PC-9 (cell line): ENCODE measurements around the gene FOXC1. TPM values are rescaled to one million over a fixed set of nuclear protein-coding genes. Genes with fewer than 3 reads are reported as not detected.

Experiments
- BruUV-seq: library from RNA; stranded (reverse); fragments of 400-500 nt; replicated peaks from 2 replicates; lab custom pipeline; 2021; lab: Mats Ljungman, UMichigan
- CTCF ChIA-PET: fragments of 300-600 bp; sonication (Branson Sonifier 250); formaldehyde crosslinking; loops from one replicate; lab custom pipeline; 2022; ENCODE audit warnings: antibody characterized with exemption; lab: Charles Lee
- POLR2A ChIA-PET: fragments of 300-600 bp; sonication (Branson Sonifier 250); formaldehyde crosslinking; loops from one replicate; lab custom pipeline; 2022; ENCODE audit warnings: antibody characterized with exemption; ENCODE audit not compliant: unreplicated experiment; lab: Charles Lee
- DNase-seq, 2 experiments: peaks; one replicate each; pipeline versions ENCODE4 v3.0.0 to v3.0.0-alpha.2; 2015 to 2022; ENCODE audit warnings: mixed read lengths in 1 of 2
- H2AFZ ChIP-seq: fragments of 200-600 bp; sonication (generic); 2 replicates; pipeline ENCODE4 v1.8.1; 2017; ENCODE audit warnings: antibody characterized with exemption
- H3F3A ChIP-seq: fragments of 200-600 bp; sonication (generic); 2 replicates; pipeline ENCODE4 v1.8.1; 2017; ENCODE audit warnings: antibody characterized with exemption, mild to moderate bottlenecking, low read depth; ENCODE audit not compliant: insufficient read depth
- H3K27ac ChIP-seq: fragments of 200-600 bp; sonication (generic); 2 replicates; pipeline ENCODE4 v1.6.1; 2016; ENCODE audit warnings: mixed run types
- H3K27me3 ChIP-seq: fragments of 200-600 bp; sonication (generic); 2 replicates; pipeline ENCODE4 v1.6.1; 2016; ENCODE audit warnings: low read depth, mixed run types; ENCODE audit not compliant: insufficient read depth
- H3K36me3 ChIP-seq: fragments of 200-600 bp; sonication (generic); 2 replicates; pipeline ENCODE4 v1.6.1; 2016; ENCODE audit warnings: low read depth, mixed run types
- H3K4me1 ChIP-seq: fragments of 200-600 bp; sonication (generic); replicated peaks from 2 replicates; pipeline ENCODE4 v1.6.1; 2016; ENCODE audit warnings: mixed run types; ENCODE audit not compliant: insufficient read depth
- H3K4me2 ChIP-seq: fragments of 200-600 bp; sonication (generic); 2 replicates; pipeline ENCODE4 v1.6.1; 2017; ENCODE audit warnings: mixed run types
- H3K4me3 ChIP-seq: fragments of 200-600 bp; sonication (generic); 2 replicates; pipeline ENCODE4 v1.6.1; 2016; ENCODE audit warnings: mixed run types
- H3K79me2 ChIP-seq: fragments of 200-600 bp; sonication (generic); 2 replicates; pipeline ENCODE4 v1.6.1; 2017; ENCODE audit warnings: low read depth, mixed run types
- H3K9me2 ChIP-seq: fragments of 200-600 bp; sonication (generic); 2 replicates; pipeline ENCODE4 v1.8.1; 2017; ENCODE audit warnings: mild to moderate bottlenecking; ENCODE audit not compliant: insufficient read depth
- H3K9me3 ChIP-seq: fragments of 200-600 bp; sonication (generic); 2 replicates; pipeline ENCODE4 v1.8.1; 2016; ENCODE audit warnings: low read depth; ENCODE audit not compliant: insufficient read depth
- H4K20me1 ChIP-seq: fragments of 200-600 bp; sonication (generic); 2 replicates; pipeline ENCODE4 v1.8.1; 2017; ENCODE audit not compliant: insufficient read depth
- CTCF ChIP-seq: fragments of 200-600 bp; sonication (generic); conservative IDR thresholded peaks from 2 replicates; pipeline ENCODE4 v1.6.1; 2017; ENCODE audit warnings: mixed run types, antibody characterized with exemption, mild to moderate bottlenecking, moderate library complexity
- EZH2 ChIP-seq: fragments of 200-600 bp; sonication (generic); IDR thresholded peaks from 2 replicates; pipeline ENCODE4 v1.8.0; 2017; ENCODE audit warnings: antibody characterized with exemption, low read depth
- intact Hi-C: fragments of 100-400 bp; cut with micrococcal nuclease; formaldehyde crosslinking; loops from one replicate; pipeline ENCODE4 v1.10.0; 2022; ENCODE audit not compliant: unreplicated experiment
- total RNA-seq: library from RNA; stranded (reverse); gene quantifications from 2 replicates; pipeline ENCODE4 v1.2.3, GENCODE V29; 2021

The FOXC1 gene
- total RNA-seq, 1 experiment from 2014 or later, result 18.6 TPM

GRCh38 chr6:1644516-1645060 is 34.9 kb downstream of the FOXC1 start:
- no peaks in the 10 kb centered on the region for H3K36me3 ChIP-seq
- ChIA-PET POLR2A (no interaction called here), CTCF (no interaction called here)
- H2AFZ ChIP-seq, result no peak overlapping the region
- H3K79me2 ChIP-seq, result no peaks in the 10 kb centered on the region
- H3K4me2 ChIP-seq, result no peak overlapping the region
- no TSS peak for BruUV-seq
- no peaks in the 10 kb centered on the region for H3F3A ChIP-seq
- no peak for DNase-seq
- no peaks in the 10 kb centered on the region for H3K27me3 ChIP-seq
- H4K20me1 ChIP-seq, result no peaks in the 10 kb centered on the region
- no peak overlapping the region for H3K27ac ChIP-seq
- intact Hi-C loops, result no loop called here
- H3K4me1 ChIP-seq, result peaks cover 26% of the 10 kb centered on the region
- no peaks in the 10 kb centered on the region for H3K9me3 ChIP-seq
- TF ChIP-seq CTCF (no peak), EZH2 (no peak)
- no peaks in the 10 kb centered on the region for H3K9me2 ChIP-seq
- no peak overlapping the region for H3K4me3 ChIP-seq

- intact Hi-C loops, result no loop called here
- no peak for DNase-seq
- ChIA-PET CTCF (no interaction called here), POLR2A (no interaction called here)
- Histone ChIP-seq H3K27ac (no peak overlapping the region), H3K79me2 (no peaks in the 10 kb centered on the region), H3F3A (no peaks in the 10 kb centered on the region), H2AFZ (no peak overlapping the region), H3K9me2 (no peaks in the 10 kb centered on the region), H3K36me3 (no peaks in the 10 kb centered on the region), H3K4me1 (peaks cover 20% of the 10 kb centered on the region), H3K27me3 (no peaks in the 10 kb centered on the region), H3K4me2 (no peak overlapping the region), H3K4me3 (no peak overlapping the region), H4K20me1 (no peaks in the 10 kb centered on the region), H3K9me3 (no peaks in the 10 kb centered on the region)
- no TSS peak for BruUV-seq
- TF ChIP-seq CTCF (no peak), EZH2 (no peak)
Measured at GRCh38 chr6:1645466-1646185, 35.9 kb downstream of the FOXC1 start.

GRCh38 chr6:1651362-1651761 is 41.6 kb downstream of the FOXC1 start:
- Histone ChIP-seq H3K4me3 (no peak overlapping the region), H3F3A (no peaks in the 10 kb centered on the region), H3K4me1 (no peaks in the 10 kb centered on the region), H3K9me3 (no peaks in the 10 kb centered on the region), H3K36me3 (no peaks in the 10 kb centered on the region), H3K9me2 (no peaks in the 10 kb centered on the region), H3K4me2 (no peak overlapping the region), H2AFZ (no peak overlapping the region), H3K27ac (no peak overlapping the region), H3K79me2 (no peaks in the 10 kb centered on the region), H3K27me3 (no peaks in the 10 kb centered on the region), H4K20me1 (no peaks in the 10 kb centered on the region)
- no peak for DNase-seq
- POLR2A ChIA-PET, result no interaction called here
- TF ChIP-seq CTCF (no peak), EZH2 (no peak)
- CTCF ChIA-PET, result no interaction called here
- intact Hi-C loops, result no loop called here
- BruUV-seq, result no TSS peak
